ENCODE measurements around the gene UBLCP1. TPM values are rescaled to one million over a fixed set of nuclear protein-coding genes. Genes with fewer than 3 reads are reported as not detected.
"Not testable (repeated sequence)": the region's sequence is repeated elsewhere in the genome, so short reads cannot be mapped to it uniquely, and the experiment has no call there.

UBLCP1 gene
- polyA plus RNA-seq, 1 donor, result 16.5 TPM

DNA sequence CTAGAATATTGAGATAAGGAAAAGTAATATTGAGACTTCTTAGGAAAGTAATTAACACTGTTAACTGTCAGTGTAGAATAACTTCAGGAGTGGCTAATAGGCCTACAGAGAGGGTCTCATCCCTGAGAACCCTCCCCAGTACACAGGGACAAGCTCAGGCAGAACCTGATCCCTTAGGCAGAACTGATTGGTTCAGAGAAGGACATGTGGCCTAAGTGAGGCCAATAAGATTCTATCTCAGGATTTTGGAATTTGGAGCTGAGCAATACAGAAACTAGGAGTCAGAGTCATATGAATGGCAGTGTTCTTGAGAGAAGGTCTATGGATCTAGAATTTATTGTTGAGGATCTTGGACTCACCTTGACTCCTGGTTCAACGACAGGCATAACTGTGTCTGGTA, 10.9 kb upstream of the UBLCP1 start:
- no peak for DNase-seq

DNA sequence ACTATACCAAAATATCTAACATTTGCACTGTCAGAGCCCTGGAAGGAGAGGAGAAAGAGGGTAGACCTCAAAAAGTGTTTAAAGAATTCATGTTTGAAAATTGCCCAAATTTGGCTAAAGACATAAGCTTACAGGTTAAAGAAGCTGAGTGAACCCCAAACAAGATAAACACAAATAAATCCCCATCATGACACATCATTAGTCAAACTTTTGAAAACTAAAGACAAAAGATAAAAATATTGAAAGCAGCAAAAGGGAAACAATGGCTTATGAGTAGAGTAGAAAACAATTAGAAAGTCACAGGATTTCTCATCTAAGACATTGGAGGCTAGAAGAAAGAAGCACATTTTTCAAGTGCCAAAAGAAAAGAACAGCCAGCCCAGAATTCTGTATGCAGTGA, 6.1 kb upstream of the UBLCP1 start:
- no peak for DNase-seq

DNA sequence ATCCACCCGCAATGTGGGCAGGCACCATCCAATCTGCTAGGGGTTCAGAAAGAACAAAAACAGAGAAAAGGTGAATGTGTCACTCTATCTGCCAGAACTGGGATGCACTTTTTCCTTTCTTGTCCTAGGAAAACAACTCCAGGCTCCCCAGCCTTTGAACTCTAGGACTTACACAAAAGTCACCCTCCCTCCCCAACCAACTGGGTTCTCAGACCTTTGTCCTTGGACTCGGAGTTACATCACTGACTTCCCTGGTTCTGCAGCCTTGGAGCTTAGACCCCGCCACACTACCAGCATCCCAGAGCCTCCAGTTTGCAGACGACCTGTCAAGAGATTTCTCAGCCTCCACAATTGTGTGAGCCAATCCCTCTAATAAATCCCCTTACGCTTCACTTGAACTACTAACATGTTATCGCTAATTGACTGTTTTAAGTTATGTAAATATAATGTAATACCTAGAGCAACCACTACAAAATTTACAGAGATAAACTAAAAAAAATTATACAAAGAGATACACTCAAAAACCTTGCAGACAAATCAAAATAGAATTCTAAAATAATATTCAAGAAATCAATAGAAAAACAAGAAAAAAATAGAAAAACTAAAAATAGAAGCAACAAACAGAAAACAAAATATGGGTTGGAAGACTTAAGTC, 5.3 kb upstream of the UBLCP1 start:
- no peak for DNase-seq

DNA sequence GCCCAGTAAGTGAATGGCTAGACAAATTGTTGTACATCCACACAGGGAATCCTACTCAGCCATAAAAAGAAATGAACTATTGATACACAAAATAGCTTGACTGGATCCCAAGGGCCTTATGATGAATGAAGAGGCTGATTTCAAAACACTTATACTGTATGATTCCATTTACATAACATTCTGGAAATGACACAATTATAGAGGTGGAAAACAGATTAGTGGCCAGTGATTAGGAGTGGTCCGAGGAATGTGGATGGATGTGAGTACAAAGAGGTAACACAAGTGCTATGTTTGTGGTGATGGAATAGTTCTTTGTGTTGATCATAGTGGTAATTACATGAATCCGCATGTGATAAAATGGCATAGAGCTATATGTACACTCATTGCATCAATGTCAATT, 4.7 kb upstream of the UBLCP1 start:
- DNase-seq, result no peak

DNA sequence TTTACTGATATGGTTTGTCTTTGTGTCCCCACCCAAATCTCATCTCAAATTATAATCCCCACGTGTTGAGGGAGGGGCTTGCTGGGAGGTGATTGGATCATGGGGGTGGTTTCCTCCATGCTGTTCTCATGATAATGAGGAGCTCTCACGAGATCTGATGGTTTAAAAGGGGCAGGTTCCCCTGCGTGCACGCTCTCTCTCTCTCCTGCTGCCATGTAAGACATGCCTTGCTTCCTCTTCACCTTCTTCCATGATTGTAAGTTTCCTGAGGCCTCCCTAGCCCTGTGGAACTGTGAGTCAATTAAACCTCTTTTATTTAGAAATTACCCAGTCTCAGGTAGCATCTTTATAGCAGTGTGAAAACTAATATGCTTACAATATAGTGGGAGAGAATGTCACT, 2.9 kb upstream of the UBLCP1 start:
- not testable (repeated sequence) for DNase-seq

DNA sequence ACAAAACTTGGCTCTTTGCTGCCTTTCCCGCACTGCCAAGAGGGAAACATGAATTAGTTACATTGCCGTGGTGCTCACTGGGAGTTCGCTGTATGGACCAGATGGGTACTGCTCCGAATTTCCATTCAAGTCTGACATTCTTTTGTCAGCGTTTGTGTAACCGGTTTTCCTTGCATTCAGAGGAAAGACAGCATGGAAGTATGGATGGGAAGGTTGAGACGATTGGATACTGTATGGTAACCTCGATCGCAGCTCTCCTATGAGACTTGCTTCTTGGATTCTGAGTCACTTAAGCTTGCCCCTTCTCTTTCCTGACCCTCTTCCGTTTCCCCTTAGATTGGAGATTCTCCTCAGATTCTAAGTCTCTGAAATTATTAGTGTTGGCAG, 625 bp upstream of the UBLCP1 start:
- DNase-seq, result no peak

DNA sequence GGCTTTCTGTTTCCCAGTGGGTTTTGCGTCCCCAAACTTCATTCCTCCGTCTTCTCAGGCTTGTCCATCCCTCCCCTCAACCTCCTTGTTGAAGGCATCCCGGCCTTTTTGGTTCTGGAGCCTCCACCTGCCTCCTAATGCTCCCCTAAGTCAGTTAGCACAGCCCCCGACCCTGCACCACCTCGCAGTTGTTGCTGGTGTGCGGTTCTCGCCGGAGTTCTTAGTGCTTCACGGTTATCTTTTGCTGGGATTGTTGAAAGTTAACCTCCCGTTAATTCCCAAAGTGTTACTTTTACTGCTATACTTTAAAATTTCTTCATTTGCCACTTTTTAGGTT, 447 bp downstream of the UBLCP1 start:
- no peak for DNase-seq

DNA sequence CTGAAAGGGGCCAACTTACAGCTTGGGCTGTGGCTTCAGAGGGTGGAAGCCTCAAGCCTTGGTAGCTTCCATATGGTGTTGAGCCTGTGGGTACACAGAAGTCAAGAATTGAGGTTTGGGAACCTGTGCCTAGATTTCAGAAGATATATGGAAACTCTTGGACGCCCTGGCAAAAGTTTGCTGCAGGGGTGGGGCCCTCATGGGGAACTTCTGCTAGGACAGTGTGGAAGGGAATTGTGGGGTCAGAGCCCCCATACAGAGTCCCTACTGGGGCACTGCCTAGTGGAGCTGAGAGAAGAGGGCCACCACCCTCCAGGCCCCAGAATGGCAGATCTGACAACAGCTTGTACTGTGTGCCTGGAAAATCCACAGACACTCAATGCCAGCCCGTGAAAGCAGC, 3.7 kb downstream of the UBLCP1 start:
- DNase-seq, result not testable (repeated sequence)

DNA sequence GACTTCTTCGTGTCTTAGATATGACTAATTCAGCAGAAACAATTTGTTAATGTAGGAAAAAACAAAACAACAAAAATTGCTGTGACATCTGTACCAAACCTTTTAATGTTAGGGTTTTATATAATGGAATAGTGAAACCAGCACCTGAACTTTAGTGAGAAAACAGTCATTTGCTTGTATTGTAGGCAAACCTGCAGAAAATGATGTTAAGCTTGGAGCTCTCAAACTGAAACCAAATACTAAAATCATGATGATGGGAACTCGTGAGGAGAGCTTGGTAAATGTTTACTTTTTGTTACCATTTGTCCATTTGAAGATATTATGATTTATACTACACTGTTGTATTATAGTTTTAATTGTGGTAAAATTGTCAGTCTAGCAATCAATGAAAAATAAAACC, 6.6 kb downstream of the UBLCP1 start:
- DNase-seq, result no peak

DNA sequence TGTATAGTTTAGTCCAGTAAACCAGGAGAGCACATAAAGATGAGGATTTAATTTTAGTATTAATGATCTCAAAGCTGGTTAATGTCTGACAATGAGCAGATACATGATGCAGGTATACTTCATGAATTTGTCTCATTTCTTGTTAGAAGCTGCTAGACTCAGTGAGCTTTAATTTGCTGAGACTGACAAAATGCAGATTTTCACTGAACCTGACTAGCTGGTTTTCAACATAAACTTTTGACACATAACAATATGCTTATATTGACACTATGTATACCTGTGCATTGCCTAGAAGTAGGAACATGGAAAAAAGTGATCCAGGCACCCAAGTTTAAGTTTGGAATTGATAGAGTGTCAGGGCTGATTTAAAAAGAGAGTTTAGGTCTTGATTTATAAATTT, 10.8 kb downstream of the UBLCP1 start:
- no peak for DNase-seq

DNA sequence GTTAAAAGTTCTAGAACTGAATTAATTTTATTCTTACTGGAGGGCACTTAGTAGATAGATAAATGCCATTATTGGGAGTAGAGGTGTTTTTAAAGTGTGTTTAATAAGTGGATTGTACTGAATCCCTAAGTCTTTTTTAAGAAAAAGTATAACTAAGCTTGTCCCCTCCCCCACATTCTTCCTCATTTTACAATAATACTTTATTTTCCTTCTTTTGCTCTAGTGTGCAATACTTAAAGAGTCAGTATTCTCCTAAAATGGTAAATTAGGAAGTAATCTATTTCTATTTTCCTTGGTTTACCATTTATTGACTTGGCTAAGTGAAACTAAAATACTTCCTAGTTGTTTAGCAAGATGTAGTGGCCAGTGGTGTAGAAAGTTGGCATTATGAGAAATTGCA, 11.6 kb downstream of the UBLCP1 start:
- no peak for DNase-seq

DNA sequence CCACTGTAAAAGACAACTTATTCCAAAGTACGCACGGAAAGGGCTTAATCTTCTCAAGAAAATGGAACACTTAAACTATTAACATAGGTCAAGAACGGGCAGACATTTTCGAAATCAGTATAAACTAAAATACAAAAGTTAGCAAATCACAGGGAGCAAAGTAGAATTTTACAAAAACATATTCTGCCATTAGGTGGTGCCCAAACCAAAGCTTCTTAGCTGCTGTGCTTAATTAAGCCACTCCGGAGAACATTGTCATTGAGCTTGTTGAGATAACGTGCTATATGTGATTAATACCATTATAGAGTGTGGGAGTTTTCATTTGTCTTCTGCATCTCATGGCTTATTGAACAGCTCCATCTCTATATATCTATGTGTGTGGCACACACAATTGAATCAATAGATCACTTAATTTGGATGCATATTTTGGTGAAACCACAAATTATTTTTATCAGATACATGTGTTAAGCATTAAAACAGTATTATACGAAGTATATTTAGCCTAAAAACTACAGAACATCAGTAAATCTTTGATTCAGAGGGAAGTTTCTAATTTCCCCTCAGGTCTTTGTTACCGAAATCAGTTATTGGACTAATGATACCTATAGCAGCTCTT, 23.4 kb downstream of the UBLCP1 start:
- no peak for DNase-seq

DNA sequence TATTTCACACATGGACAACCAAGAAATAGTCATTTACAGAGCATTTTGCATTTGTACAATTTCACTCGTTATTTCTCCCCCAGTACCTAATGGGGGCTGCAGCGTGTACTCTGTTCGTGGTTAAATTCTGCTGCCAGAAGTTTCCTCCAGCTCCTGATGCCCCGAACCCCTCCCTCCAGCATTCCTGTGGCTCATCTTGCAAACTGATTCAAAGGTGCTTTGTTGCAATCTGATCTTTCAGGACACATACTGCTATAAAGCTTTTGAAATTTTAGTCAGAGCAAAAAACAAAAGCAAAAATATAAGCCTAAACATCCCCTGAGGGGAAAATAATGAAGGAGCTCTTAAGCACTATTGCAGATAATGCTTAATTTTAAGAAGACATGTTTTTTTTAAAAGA, 27.7 kb downstream of the UBLCP1 start:
- no peak for DNase-seq

DNA sequence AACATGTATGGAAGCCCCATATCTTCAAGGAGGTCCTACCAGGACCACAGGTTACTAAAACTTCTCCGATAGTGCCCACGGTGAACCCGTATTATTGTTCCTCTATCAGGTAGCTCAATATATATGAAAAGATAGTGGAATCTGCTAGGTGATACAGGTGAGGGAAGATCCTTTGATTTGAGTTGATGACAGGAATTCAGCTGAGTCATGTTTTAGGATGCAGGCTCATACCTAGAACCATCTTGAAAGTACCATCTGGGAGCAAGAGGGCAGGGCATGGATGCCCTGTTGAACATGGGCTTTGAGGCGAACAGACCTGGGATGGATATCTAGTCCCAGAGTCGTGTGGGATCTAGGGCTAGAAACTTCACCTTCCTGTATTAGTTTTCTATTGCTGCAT, 31.8 kb downstream of the UBLCP1 start:
- no peak for DNase-seq

DNA sequence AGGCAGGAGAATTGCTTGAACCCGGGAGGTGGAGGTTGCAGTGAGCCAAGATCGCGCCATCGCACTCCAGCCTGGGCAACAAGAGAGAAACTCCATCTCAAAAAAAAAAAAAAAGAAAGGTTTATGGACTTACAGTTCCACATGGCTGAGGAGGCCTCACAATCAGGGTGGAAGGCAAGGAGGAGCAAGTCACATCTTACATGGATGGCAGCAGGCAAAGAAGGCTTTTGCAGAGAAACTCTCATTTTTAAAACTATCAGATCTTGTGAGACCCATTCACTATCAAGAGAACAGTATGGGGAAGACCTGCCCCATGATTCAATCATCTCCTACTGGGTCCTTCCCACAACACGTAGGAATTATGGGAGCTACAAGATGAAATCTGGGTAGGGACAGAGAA, 34.2 kb downstream of the UBLCP1 start:
- not testable (repeated sequence) for DNase-seq

DNA sequence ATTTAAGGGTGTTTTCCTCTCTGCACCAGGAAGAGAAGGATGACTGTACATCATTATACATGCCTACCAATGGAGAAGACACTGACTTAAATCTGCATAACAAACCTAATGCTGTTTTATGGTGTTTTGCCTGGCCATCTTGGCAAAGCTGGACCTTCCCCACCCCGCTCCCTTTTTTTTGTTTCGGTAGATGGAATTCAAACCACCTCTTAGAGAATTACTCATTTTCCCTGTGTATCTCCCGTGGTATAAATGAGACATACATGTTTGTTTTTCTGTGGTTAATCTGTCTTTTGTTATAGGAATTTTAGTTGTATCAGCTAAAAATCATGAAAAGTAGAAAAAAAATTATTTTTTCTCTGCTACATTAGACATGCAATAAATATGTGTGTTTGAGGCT, 38.4 kb downstream of the UBLCP1 start:
- DNase-seq, result no peak

DNA sequence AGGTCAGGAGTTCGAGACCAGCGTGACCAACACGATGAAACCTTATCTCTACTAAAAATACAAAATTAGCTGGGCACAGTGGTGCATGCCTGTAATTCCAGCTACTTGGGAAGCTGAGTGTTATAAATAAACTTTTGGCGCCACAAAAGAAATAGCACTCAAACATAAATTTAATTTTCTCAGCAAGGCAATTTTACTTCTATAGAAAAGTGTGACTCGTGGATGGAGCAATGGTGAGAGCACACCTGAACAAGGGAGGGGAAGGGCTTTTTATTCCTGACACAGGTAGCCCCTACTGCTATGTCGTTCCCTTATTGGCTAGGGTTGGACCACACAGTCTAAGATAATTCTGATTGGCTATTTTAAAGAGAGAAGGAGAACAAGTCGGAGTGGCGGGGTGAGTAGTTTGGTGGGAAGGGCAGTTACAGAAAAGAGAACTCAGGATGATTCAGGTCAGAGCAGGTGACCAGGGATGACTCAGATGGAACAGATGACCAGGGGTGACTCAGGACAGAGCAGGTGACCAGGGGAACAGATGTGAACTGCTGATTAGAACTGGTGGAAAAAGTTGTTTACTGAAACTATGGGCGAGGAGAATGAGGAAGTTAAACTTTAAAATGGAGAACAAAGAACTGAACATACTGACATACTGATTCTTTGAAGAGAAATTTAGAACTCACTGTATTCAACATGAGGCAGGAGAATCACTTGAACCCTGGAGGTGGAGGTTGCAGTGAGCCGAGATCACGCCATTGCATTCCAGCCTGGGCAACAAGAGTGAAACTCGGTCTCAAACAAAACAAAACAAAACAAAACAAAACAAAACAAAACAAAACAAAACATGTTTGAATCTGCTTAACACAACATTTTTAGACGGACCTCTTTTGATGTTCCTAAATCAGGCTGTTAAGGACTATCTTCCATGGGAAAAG, 39.1 kb downstream of the UBLCP1 start:
- not testable (repeated sequence) for DNase-seq

DNA sequence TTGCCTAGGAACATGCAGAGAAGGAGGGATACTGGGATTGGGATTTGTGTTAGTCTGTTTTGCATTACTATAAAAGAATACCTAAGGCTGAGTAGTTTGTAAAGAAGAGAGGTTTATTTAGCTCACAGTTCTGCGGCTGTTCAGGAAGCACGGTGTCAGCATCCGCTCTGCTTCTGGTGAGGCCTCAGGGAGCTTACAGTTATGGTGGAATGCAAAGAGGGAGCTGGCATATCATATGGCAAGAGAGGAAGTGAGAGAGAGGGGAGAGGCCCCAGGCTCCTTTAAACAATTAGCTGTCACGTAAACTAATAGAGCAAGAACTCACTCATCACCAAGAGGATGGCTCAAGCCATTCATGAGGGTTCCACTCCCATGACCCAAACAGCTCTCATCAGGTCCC, 40.2 kb downstream of the UBLCP1 start:
- DNase-seq, result no peak

DNA sequence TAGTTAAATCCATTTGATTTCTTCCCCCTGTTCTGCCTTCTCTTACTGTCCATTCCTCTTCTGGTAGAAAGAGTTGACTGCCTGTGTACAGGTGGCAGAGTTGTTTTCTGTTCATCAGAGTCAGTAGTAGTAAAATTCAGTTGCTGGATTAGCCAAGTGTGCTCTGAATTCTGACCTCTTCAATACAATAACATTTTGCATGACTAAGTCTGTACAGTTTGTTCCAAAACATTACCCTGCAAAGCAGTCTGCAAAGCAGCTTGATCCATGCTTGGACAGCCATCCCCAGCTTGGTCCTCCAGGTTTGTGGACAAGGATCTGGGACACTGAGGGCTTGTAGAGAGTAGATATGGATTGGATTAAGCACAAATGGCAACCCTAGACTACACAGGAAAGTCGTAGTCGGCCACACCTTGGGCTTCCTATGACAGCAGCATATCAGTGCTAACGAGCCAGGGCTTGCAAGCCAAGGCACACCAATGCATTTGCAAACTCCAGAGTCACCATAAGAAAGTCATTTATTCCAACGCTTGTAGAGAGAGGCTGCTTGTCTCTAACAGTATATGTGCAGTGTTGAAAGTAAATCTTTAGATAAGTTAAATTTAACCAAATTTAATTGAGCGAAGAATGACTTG, 42.0 kb downstream of the UBLCP1 start:
- DNase-seq, result no peak

DNA sequence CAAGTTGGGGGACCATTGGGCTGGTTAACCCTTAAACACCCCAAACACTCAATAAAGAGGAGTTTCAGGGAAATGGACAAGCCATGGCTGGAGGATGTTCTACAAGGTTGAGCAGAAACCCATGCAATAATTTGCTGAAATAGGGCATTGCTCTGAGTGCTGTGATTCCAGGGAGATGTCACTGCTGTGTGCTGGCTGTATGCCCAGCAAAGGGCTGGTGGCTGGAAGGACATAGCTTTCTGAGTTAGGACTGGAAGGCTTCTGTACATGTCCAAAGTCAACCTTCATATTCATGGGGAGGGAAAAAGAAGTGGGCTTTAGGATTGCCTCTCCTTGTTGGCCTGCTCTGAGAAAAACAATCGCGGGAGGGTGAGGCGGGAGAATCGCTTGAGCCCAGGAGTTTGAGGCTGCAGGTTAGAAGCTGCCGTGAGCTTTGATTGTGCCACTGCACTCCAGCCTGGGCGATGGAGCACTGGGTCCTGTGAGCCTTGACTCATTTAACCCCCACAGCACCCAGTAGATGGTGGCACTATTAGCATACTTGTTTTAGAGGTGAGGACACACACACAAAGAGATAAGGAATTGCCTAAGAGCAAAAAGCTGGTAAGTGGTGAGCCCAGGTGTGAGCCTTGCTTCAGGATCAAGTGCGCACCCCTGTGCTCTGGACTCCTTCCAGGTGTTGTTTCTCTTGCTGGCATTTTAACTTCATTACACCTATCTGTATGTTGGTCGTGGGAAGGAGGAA, 46.8 kb downstream of the UBLCP1 start:
- no peak for DNase-seq

DNA sequence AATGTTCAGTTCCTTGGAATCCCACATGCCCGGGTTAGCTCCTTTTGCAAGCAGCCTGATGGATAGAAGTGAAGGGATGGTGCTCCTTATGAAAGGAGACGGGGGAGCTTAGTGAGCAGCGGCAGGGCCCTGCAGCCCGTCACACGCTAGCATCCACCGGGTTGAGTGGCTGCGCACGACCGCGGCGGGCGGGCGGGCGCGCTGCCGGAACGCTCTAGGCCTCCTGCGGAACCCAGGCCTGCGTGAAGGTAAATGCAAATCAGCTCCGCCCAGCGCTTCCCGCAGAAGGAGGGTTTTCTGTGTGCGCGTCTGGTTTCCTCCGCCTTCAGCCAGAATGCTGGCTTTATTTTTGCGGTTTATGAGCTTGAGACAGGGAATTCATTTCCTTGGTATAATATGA, 47.4 kb downstream of the UBLCP1 start:
- no peak for DNase-seq

DNA sequence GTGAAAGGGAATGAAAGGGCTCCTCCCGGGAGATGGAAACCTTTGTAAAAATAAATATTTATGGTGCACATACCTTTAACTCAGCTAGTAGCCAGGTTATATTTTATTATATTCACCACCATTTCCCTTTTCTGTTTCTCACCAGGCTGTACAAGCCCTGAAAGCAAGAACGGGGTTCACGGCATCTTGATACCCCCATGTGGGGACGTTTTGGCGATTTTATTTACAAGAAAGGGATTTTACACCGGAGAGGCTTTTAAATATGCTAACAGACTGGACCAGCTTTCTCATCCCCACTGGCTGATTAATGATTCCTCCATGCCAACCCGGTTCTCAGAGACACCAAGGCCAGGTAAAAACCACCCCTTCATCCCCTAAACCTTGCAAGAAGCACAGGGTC, 48.0 kb downstream of the UBLCP1 start:
- DNase-seq, result no peak

DNA sequence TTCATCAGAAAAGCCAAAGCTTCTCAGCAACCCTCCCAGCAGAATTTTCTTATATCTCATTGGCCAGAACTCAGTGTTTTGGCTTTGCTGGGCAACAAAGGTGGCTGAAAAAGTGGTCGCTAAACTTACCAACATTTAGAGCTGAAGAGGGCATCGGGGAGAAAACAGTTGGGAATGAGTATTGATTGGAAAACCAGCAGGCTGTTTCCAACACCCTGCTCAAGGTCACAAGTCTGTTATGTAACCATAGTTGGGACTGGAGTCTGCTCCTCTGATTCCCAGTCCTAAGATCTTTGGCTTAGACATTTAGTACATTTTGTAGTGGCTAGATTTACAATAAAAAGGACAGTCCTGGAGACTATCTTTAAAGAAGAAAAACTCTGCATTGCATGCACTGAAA, 50.1 kb downstream of the UBLCP1 start:
- no peak for DNase-seq

Data from hindlimb muscle (tissue), 1 donor.